Measurements from ENCODE around the gene TPK1. TPM values are rescaled to one million over a fixed set of nuclear protein-coding genes. Genes with fewer than 3 reads are reported as not detected.

The TPK1 gene
- total RNA-seq, 1 donor from 2014 or later: 2.2 TPM

DNA sequence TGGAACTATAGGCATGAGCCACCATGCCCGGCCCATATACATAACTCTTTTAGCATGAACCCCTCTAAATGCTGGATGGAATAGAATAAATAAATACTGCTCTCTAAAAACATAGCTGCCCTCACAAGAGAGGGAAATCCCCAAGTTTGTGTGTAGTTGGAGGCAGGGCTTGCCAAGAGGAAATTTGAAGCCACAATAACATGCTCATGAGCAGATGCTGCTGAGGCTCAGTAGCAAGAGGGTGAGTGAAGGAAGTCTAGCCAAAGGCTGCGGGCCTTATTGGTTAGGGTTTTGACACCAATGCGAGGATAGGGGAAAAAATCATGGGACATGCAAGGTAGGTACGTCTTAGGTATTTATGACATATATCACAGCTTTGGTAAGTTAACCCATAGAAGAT lies 17.3 kb downstream of the TPK1 start:
- no peaks in the 10 kb centered on the region for H3K4me1 ChIP-seq (ENCODE audit: insufficient read depth, low read length)
- H2AFZ ChIP-seq (ENCODE audit: low read depth, low read length): no peak overlapping the region
- FAIRE-seq: no peak
- H3K4me1 Mint-ChIP-seq (ENCODE audit: low read depth, unreplicated experiment): no peaks in the 10 kb centered on the region
- no peaks in the 10 kb centered on the region for H3K36me3 ChIP-seq (ENCODE audit: insufficient read depth, low read length)
- no peaks in the 10 kb centered on the region for H4K20me1 ChIP-seq (ENCODE audit: insufficient read depth, low read length)
- H3K27me3 ChIP-seq (ENCODE audit: insufficient read depth, low read length): no peaks in the 10 kb centered on the region
- H3K4me3 Mint-ChIP-seq (ENCODE audit: unreplicated experiment): no peak overlapping the region
- H3K79me2 ChIP-seq (ENCODE audit: insufficient read depth, low read length): no peaks in the 10 kb centered on the region
- no peak for DNase-seq (ENCODE audit: low read depth)
- H3K9me3 ChIP-seq (ENCODE audit: insufficient read depth, low read depth, low read length): no peaks in the 10 kb centered on the region
- H3K4me3 ChIP-seq (ENCODE audit: insufficient read depth, low read depth, low read length): no peak overlapping the region
- H3K9ac ChIP-seq (ENCODE audit: low read length): no peak overlapping the region
- no peak overlapping the region for H3K27ac Mint-ChIP-seq (ENCODE audit: unreplicated experiment)
- H3K27me3 Mint-ChIP-seq (ENCODE audit: low read depth, unreplicated experiment): no peaks in the 10 kb centered on the region
- no peaks in the 10 kb centered on the region for H3K36me3 Mint-ChIP-seq (ENCODE audit: low read depth, unreplicated experiment)
- H3K4me2 ChIP-seq (ENCODE audit: low read length): no peak overlapping the region
- H3K27ac ChIP-seq (ENCODE audit: low read depth, low read length): no peak overlapping the region
- no peaks in the 10 kb centered on the region for H3K9me3 Mint-ChIP-seq (ENCODE audit: unreplicated experiment)
- TF ChIP-seq, protein P1, sequence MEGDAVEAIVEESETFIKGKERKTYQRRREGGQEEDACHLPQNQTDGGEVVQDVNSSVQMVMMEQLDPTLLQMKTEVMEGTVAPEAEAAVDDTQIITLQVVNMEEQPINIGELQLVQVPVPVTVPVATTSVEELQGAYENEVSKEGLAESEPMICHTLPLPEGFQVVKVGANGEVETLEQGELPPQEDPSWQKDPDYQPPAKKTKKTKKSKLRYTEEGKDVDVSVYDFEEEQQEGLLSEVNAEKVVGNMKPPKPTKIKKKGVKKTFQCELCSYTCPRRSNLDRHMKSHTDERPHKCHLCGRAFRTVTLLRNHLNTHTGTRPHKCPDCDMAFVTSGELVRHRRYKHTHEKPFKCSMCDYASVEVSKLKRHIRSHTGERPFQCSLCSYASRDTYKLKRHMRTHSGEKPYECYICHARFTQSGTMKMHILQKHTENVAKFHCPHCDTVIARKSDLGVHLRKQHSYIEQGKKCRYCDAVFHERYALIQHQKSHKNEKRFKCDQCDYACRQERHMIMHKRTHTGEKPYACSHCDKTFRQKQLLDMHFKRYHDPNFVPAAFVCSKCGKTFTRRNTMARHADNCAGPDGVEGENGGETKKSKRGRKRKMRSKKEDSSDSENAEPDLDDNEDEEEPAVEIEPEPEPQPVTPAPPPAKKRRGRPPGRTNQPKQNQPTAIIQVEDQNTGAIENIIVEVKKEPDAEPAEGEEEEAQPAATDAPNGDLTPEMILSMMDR (IDR thresholded peaks at IDR 0.05; ENCODE audit: insufficient read depth, low read depth, low read length): no peak

DNA sequence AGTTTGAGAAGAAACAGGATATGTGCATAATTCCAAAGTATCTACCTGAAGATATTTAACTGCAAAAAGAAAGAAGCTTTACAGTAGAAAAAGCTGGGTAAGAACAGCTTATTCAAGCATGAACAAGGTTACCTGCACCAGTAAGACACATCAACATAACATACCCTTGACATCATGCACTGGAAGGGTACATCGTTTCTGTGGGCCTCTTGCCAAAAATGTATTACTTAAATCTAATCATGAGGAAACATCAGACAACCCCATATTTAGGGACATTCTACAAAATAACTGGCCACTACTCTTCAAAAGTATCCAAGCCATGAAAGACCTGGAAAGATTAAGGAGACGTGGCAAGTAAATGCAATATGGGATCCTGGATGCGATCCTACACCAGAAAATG lies 18.9 kb downstream of the TPK1 start:
- no peaks in the 10 kb centered on the region for H3K9me3 ChIP-seq (ENCODE audit: insufficient read depth, low read depth, low read length)
- H3K4me3 Mint-ChIP-seq (ENCODE audit: unreplicated experiment): no peak overlapping the region
- H3K9me3 Mint-ChIP-seq (ENCODE audit: unreplicated experiment): no peaks in the 10 kb centered on the region
- H3K27ac ChIP-seq (ENCODE audit: low read depth, low read length): no peak overlapping the region
- H3K4me2 ChIP-seq (ENCODE audit: low read length): no peak overlapping the region
- no peaks in the 10 kb centered on the region for H4K20me1 ChIP-seq (ENCODE audit: insufficient read depth, low read length)
- no peak for TF ChIP-seq EZH2 (IDR thresholded peaks at IDR 0.05; ENCODE audit: insufficient read depth, low read length)
- TF ChIP-seq, protein P1 (IDR thresholded peaks at IDR 0.05; ENCODE audit: insufficient read depth, low read depth, low read length): no peak
- DNase-seq (ENCODE audit: low read depth): no peak
- no peak overlapping the region for H3K4me3 ChIP-seq (ENCODE audit: insufficient read depth, low read depth, low read length)
- H3K27me3 ChIP-seq (ENCODE audit: insufficient read depth, low read length): no peaks in the 10 kb centered on the region
- H2AFZ ChIP-seq (ENCODE audit: low read depth, low read length): no peak overlapping the region
- H3K79me2 ChIP-seq (ENCODE audit: insufficient read depth, low read length): no peaks in the 10 kb centered on the region
- no peaks in the 10 kb centered on the region for H3K36me3 ChIP-seq (ENCODE audit: insufficient read depth, low read length)
- no peak overlapping the region for H3K9ac ChIP-seq (ENCODE audit: low read length)
- no peak overlapping the region for H3K27ac Mint-ChIP-seq (ENCODE audit: unreplicated experiment)
- FAIRE-seq: no peak
- no peaks in the 10 kb centered on the region for H3K4me1 Mint-ChIP-seq (ENCODE audit: low read depth, unreplicated experiment)
- no peaks in the 10 kb centered on the region for H3K27me3 Mint-ChIP-seq (ENCODE audit: low read depth, unreplicated experiment)
- H3K4me1 ChIP-seq (ENCODE audit: insufficient read depth, low read length): no peaks in the 10 kb centered on the region
- H3K36me3 Mint-ChIP-seq (ENCODE audit: low read depth, unreplicated experiment): no peaks in the 10 kb centered on the region

DNA sequence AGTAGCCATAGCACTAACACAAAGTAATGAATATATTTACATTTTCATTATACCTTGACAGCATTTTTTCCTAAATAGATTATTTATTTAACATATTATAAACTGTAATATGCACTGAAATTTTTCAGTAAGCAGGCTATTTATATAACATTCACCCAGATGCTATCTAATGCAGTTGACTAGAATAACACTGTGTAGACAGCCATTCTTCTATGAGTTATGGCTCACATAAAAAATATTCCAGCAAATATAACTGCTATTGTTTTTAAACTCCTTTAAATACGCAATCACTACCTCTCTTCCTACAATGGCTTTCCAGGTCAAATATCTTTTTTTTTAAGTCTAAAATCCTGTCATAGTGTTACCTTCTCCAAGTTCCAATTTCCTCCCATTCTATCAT lies 21.6 kb downstream of the TPK1 start:
- no peaks in the 10 kb centered on the region for H3K36me3 ChIP-seq (ENCODE audit: insufficient read depth, low read length)
- H3K27me3 ChIP-seq (ENCODE audit: insufficient read depth, low read length): no peaks in the 10 kb centered on the region
- no peak for FAIRE-seq
- no peaks in the 10 kb centered on the region for H3K4me1 ChIP-seq (ENCODE audit: insufficient read depth, low read length)
- Mint-ChIP-seq H3K4me1 (ENCODE audit: low read depth, unreplicated experiment) (no peaks in the 10 kb centered on the region), H3K27me3 (ENCODE audit: low read depth, unreplicated experiment) (no peaks in the 10 kb centered on the region), H3K36me3 (ENCODE audit: low read depth, unreplicated experiment) (no peaks in the 10 kb centered on the region), H3K27ac (ENCODE audit: unreplicated experiment) (no peak overlapping the region), H3K9me3 (ENCODE audit: unreplicated experiment) (no peaks in the 10 kb centered on the region), H3K4me3 (ENCODE audit: unreplicated experiment) (no peak overlapping the region)
- no peak overlapping the region for H3K27ac ChIP-seq (ENCODE audit: low read depth, low read length)
- no peaks in the 10 kb centered on the region for H3K79me2 ChIP-seq (ENCODE audit: insufficient read depth, low read length)
- no peak for TF ChIP-seq EZH2 (IDR thresholded peaks at IDR 0.05; ENCODE audit: insufficient read depth, low read length)
- TF ChIP-seq, protein P1 (IDR thresholded peaks at IDR 0.05; ENCODE audit: insufficient read depth, low read depth, low read length): no peak
- H3K9me3 ChIP-seq (ENCODE audit: insufficient read depth, low read depth, low read length): no peaks in the 10 kb centered on the region
- no peak overlapping the region for H2AFZ ChIP-seq (ENCODE audit: low read depth, low read length)
- no peaks in the 10 kb centered on the region for H4K20me1 ChIP-seq (ENCODE audit: insufficient read depth, low read length)
- DNase-seq (ENCODE audit: low read depth): no peak
- no peak overlapping the region for H3K4me3 ChIP-seq (ENCODE audit: insufficient read depth, low read depth, low read length)
- no peak overlapping the region for H3K9ac ChIP-seq (ENCODE audit: low read length)
- no peak overlapping the region for H3K4me2 ChIP-seq (ENCODE audit: low read length)

Data from astrocyte (in vitro differentiated cells and primary cell).